NCI-H510A (cell line): ENCODE results near the gene SZT2.
"Not testable (repeated sequence)": the region's sequence is repeated elsewhere in the genome, so short reads cannot be mapped to it uniquely, and the experiment has no call there.

Source experiments
- DNase-seq: peaks from one replicate; lab custom pipeline; 2025; lab: John Stamatoyannopoulos, UW

Gene SZT2

DNA sequence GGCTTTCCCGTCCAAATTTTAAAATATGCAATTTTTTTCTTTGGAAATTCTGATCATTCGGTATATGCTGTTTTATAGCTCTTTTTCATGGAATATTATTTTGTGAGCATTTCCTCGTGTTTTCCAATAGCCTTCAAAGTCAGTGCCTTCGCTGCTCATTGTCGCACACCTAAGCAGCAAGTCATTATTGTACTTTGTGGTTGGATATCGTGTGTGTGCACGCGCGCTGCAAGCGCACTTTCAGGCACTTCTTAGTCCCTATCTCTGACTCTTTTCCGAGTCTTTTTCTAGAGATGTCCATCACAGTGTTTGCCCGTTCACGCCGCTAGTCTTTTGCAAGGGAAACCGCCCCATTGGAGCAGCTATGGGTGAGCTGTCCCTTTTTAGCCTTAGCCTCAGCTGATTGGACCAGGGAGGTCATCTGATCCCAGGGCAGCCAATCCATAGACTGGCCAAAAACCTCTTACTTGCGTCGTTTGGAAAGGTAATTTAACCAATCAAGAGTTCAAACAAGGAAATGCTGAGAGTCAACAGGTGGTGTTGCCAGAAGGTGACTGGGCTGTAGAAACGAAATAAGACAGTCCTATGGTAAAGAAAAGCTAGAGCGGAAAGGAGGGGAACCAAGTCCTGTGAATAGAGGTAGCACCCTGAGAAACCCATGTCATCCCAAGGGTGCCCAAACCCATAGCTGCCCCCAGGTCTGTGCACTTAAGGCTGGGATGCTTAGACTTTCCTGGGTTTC, 64.7 kb downstream of the SZT2 start:
- peak; percentile 100 for DNase-seq

DNA sequence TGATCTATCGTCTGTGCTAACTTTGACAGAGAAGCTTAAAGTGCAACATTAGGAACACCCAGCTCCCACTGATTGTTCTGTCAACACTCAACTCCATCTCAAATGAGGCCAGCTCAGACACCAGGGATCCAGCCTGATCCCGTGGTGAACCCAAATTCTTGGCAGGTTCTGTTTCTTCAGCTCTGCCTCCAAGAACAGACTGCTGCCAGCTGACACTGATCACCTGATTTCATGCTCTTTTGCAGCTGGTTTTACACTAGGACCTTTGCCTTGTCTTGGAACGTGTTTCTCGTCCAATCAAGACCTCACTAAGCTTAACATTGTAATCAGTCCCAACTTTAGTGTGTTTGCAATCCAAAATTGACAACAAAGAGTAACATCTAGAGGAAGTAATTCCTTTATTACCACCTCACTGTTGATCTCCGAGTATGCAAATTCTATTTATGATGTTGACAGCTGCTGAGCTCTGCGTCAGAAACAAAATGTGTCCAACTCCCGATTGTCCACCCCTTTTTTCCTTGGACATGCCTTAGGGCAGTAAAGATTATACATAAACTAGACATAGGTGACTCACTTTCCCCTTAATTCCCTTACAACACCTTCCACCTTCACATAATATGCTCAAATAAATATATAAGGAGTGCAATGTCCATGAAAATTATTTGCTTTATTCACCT, 65.7 kb downstream of the SZT2 start:
- DNase-seq, result no peak

DNA sequence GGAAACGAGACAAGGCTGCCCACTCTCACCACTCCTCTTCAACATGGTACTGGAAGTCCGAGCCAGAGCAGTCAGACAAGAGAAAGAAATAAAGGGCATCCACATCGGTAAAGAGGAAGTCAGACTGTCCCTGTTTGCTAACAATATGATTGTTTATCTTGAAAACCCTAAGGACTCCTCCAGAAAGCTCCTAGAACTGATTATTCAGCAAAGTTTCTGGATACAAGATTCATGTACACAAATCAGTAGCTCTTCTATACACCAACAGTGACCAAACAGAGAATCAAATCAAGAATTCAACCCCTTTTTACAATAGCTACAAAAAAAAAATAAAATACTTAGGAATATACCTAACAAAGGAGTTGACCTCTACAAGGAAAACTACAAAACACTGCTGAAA, 68.7 kb downstream of the SZT2 start:
- DNase-seq, result not testable (repeated sequence)

DNA sequence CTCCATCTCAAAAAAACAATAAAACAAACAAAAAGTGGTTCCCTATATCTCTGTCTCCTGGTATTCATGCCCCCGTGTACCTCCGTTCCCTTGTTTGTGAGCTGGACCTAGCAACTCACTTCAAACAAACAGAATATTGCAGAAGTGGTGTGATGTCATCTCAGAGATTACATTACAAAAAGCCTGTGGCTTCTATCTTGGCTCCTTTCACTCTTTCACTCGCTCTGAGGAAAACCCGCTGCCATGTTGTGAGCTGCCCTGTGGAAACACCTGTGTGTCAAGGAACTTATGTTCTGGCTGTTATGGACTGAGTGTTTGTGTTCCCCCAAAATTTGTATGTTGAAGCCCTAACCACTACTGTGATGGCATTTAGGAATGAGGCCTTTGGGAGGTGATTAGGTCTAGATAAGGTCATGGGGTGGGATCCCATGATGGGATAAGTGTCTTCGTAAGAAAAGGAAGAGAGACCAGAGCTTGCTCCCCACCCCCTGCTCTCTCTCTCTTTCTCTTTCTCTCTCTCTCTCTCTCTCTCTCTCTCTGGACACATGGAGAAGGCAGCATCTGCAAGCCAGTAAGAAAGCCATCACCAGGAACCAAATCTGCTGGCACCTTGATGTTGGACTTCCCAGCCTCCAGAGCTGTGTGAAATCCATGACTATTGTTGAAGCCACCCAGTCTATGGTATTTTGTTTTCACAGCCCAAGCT, 71.4 kb downstream of the SZT2 start:
- no peak for DNase-seq

DNA sequence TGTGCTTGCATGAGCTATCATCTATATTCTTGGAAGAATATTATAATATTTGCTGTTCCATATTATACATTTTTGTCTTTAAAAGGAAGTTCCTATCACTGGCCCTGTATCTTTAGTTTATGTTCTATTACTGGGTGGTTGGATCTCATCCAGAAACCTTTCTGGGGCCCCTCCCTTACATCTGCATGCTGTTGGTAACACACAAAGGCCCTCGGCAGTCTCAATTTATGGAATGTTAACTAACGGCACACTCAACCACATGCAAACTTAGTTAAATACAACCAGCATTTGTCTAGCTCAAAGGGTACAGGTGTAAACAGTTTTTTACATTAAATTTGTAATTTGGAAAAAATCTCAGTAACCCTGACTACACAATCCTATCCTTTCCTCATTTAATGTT, 73.8 kb downstream of the SZT2 start:
- DNase-seq, result no peak

DNA sequence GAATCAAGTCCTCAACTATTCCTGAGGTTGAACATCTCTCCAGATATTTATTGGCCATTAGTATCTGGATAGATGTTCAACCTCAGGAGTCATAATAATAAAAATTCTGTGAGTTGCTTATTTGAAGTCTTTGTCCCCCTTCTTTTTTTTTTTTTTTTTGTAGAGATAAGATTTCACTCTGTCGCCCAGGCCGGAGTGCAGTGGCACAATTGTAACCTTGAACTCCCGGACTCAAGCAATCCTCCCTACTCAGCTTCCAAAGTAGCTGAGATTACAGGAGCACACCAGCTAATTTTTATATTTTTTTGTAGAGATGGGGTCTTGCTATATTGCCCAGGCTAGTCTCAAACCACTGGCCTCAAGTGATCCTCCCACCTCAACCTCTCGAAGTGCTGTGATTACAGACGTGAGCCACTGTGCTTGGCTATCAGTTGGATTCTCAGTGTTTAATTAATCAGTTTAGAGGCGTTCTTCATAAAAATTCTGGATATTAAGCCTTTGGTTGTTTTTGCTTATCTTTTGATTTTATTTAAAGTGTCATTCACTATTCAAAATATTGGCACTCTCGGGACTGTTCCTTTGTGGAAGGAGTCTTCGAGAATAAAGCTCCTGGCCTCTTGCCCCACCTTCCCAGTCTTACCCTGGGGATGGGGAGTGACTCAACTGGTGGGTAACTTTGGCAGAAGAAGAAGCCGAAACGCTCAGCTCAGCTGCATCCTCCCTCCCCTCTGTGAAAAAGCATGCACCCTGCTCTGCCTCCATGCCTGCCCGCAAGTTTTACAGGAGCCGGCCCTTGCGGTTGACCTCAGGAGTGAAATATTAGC, 75.2 kb downstream of the SZT2 start:
- no peak for DNase-seq

DNA sequence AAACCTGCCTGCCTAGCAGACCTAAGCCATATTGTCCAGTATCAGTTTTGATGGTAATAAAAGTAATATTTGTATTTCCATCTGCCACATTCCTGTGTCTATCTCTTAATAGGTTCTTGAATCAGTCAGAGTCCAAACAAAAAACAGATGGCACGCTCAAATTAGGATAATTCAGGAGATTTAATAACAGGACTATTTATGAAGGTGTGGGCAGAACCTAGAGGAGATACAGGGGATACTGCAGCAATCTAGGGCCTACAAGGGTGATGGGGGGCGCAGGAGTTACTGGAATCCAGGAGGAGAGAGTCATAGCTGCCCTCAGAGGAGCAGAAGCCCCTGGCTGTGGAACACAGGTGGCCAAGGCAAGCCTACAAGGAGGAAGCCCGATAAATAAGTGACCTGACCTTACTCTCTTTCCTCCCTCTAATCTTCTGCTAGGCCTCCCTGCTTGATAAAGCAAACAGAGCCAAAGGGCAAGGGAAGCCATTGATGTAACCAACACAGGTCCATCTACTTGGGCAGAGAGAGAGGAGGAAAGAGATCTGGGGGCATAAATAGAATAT, 75.9 kb downstream of the SZT2 start:
- no peak for DNase-seq

DNA sequence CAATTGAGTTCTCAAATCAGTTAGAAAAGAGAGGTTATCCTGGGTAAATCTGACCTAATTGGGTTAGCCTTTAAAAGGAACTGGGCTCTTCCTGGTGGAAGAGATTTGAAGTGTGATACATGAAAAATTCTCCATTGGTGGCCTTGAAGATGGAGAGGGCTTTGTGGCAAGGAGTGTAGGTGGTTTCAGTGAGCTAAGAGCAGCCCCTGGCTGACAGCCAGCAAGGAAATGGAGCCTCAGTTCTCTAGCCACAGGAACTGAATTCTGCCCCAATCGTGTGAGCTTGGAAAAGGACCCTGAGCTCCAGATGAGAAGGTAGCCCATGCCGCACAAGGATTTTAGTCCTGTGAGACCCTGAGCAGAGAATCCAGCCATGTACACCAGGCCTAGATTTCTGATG, 76.7 kb downstream of the SZT2 start:
- no peak for DNase-seq

DNA sequence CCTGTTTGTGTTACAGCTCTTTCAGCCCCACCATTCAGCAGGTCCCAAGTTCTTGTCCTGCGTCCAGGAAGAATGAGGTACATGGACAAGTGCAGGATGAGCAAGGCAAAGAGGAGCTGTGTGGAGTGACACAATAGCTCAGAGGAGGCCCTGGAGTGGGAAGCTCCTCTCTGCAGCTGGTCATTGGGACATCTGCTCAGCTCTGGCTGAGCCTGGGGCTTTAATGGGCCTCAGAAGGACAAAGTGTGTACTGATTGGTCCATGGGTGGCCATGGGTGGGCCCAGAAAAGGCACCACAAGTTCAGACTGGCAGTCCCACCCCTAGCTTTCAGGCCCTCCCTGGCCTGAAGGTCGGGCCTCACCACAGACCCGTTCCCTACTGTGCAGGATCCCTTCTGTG, 78.7 kb downstream of the SZT2 start:
- no peak for DNase-seq

DNA sequence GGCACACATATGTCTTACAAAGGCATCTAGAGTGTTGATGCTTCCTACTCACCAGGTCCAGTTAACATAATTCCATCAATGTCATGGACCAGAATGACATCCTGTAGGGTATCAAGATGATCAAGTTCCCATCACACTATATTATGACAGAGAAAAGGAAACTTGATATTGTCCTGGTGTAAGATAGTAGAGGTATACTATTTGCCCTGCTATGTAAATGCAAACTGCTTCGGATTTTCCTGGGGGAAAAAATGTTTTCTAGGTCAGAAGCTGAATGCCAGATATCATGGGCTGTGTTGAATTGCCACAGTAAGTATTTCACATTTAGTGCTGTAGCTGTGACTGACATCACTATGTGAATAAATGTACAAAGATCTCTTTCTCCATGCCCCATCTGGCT, 80.2 kb downstream of the SZT2 start:
- DNase-seq, result no peak

DNA sequence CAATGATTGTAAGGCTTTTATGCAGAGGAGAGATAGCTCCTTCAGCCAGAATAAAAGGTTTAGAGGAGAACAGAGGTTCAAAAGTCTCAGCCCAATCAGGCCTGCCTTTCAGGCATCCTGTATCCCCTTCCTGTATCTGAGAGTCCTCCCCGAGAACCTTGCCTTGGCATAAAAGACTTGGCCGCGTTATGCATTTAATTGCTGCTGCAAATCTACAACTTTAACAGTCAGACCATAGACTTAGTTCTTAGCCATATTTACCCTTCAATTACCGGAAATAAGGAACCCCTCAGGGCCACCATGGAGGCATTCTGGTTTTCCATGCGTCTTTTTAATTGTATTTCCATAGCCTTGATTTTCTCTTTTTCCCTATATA, 82.4 kb downstream of the SZT2 start:
- DNase-seq, result no peak

DNA sequence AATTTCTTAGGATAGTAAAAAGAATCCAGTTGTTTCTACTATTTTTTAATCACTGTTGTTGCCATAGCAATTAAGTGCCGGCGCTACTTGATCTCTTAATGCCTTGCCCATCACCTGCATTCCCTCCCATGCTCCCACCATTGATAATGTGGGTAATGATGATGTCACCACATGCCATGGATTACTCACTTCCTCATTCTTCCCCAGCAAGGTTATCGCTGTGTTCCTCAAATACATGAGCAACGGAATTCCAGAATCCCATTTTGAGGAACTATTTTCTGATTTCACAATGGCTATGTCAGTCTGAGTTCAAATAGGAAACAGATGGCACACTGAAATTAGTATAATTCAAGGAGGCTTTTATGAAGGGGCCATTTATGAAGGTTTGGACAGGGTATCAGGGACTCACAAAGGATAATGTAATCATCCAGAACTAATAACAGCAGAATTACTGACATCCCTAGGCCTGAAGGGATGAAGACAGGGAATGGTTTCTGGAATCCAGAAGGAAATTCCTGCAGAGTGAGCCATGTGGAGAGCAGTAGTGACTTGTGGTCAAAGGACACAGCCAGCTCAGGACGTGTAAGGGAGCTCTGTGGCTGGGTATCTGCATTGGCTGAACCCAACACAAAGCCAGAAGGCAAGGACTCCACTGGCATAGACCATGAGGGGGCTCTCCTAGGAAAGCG, 82.9 kb downstream of the SZT2 start:
- not testable (repeated sequence) for DNase-seq

DNA sequence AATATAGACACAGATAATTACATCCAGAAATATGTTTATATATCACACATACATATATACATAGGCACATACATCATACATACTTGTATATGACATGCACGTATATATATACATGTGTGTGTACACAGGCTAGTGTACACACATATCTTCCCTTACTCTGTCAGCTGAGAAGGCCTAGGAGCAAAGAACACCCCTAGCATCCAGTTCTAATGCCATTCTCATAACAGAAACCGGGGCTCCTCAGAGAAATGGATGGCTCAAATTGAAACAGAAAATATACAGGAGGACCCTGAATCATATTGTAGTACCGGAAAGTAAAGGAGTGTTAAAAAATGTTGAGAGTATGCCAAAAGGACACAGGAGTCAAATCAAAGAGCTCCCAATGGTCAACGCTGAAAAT, 83.8 kb downstream of the SZT2 start:
- no peak for DNase-seq

DNA sequence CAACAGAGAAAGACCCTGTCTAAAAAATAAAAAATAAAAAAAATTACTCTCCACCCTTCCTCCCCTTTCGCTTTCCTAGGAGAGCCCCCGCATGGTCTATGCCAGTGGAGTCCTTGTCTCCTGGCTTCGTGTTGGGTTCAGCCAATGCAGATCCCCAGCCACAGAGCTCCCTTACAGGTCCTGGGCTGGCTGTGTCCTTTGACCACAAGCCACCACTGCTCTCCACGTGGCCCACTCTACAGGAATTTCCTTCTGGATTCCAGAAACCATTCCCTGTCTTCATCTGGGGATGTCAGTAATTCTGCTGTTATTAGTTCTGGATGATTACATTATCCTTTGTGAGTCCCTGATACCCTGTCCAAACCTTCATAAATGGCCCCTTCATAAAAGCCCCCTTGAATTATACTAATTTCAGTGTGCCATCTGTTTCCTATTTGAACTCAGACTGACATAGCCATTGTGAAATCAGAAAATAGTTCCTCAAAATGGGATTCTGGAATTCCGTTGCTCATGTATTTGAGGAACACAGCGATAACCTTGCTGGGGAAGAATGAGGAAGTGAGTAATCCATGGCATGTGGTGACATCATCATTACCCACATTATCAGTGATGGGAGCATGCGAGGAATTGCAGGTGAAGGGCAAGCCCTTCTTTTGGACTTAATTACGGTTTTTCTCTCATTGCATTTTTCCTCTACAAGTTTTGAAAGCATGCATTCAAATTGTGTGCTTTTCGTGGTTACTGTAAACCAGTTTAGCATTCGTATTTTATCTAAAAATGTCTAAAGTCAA, 86.1 kb downstream of the SZT2 start:
- DNase-seq, result not testable (repeated sequence)

DNA sequence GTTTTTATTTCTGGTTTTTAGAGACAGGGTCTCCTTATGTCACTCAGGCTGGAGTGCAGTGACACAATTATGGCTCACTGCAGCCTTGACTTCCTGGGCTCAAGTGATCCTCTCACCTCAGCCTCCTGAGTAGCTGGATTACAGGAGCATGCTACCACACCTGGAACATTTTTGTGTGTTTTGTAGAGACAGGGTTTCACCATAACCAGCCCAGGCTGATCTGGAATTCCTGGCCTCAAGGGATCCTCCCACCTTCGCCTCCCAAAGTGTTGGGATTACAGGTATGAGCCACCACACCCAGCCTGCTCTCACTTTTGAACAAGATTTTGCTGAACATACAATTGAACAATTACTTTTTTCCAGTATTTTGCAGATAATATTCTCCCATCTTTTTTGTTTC, 88.0 kb downstream of the SZT2 start:
- no peak for DNase-seq

DNA sequence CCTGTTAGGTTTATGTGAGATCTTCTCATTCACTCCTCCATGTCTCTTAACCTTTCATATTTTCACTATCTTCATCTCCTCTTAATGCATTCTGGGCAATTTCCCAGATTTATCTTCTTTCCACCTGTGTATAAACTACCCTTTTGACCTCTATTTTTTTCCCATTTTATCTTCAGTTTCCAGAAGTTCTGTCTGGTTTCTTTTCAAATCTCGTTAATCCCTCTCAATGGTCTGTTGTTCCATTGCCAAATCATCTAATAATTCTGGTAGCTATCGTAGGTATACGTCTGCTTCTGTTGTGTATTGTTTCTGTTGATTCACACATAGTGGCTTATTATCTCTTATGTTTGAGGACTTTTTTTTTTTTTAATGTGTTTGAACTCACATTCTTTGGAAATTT, 89.7 kb downstream of the SZT2 start:
- no peak for DNase-seq

DNA sequence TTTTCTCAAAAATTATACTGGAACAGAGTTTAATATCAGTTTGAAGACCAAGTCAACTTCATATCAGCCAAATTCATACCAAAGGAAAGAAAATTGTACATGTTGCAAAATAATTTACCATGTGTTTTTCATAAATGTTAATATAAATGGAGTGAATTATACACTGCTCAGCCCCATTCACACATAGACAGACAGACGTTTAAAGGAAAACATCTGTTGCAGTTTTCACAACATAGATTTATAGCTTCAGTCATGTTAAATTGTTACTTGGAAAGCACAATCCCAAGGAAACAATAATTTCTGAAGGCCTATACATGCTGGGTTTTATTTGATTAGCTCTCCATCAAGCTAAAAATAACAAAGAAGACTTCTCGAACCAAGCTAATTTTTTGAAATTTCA, 91.8 kb downstream of the SZT2 start:
- no peak for DNase-seq

DNA sequence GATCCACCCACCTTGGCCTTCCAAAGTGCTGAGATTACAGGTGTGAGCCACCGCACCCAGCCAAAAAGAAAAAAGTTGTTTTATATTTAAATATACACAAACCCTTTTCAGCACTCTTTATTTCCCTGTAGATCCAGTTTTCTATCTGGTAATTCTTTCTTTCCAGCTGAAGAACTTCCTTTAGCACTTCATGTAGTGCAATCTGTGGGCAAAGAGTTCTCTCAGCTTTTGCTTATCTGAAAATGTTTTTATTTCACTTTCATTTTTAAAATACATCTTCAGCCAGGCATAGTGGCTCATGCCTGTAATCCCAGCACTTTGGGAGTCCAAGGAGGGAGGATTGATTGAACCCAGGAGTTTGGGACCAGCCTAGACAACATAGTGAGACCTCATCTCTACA, 92.5 kb downstream of the SZT2 start:
- DNase-seq, result no peak

DNA sequence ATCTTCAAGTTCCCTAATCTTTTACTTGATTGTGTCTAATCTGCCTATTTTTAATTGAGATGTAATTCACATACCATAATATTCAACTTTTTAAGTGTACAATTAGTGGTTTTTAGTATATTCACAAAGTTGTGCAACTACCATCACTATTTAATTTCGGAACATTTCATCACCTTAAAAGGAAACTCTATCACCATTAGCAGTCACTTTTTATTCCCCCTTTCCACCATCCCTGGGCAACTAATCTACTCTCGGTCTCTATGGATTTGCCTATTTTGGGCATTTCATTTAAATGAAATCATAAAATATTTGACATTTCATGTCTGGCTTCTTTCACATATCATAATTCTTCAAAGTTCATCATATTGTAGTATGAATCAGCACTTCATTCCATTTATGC, 94.7 kb downstream of the SZT2 start:
- no peak for DNase-seq

DNA sequence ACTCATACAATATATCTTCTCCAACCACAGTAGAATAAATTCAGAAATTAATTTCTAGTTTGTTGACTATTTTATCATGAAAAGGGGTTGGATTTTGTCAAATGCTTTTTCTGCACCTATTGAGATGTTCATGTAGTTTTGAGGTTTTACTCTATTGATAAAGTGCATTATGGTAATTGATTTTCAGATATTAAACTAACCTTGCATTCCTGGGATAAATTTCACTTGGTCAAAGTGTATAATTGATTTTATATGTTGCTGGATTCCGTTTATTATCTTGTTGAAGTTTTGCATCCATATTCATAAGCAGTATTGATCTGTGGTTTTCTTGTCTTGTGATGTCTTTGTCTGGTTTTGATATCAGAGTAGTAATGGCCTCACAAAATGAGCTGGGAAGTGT, 98.5 kb downstream of the SZT2 start:
- DNase-seq, result no peak

DNA sequence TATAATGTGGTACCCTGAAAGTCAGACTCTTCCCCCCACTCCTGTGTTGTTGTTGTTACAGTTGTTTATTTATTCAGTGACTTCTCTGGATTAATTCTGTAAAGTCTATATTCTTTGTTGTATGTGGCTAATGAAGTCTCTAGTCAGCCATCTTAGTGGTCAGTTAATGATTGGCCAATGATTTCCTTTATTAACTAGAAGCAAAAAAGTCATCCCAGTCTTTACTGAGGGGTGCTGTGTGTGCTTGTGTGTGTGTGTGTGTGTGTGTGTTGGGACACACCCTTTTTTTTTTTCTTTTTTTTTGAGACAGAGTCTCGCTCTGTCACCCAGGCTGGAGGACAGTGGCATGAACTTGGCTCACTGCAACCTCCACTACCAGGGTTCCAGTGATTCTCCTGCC, 101.4 kb downstream of the SZT2 start:
- DNase-seq, result no peak
